Fibroblast of lung (primary cell): ENCODE measurements around the gene PVRIG. TPM values are rescaled to one million over a fixed set of nuclear protein-coding genes. Genes with fewer than 3 reads are reported as not detected.
"Not testable (repeated sequence)": the region's sequence is repeated elsewhere in the genome, so short reads cannot be mapped to it uniquely, and the experiment has no call there.

Experiments
- DNase-seq, 2 donors: peaks; one replicate each; pipeline versions ENCODE4 v3.0.0 to v3.0.0-alpha.2; 2010; ENCODE audit warnings: low read depth in 2 of 2
- H2AFZ ChIP-seq: 2 replicates; pipeline ENCODE4 v1.5.1; 2012; ENCODE audit warnings: low read length, control low read depth, inconsistent platforms
- H3K27ac ChIP-seq: 2 replicates; pipeline ENCODE4 v1.5.1; 2011; ENCODE audit warnings: low read length, control low read depth; ENCODE audit not compliant: insufficient read depth
- H3K27me3 ChIP-seq: 2 replicates; pipeline ENCODE4 v1.5.1; 2011; ENCODE audit warnings: mild to moderate bottlenecking, low read length; ENCODE audit not compliant: control insufficient read depth, insufficient read depth
- H3K36me3 ChIP-seq: 2 replicates; pipeline ENCODE4 v1.5.1; 2011; ENCODE audit warnings: low read length; ENCODE audit not compliant: control insufficient read depth, insufficient read depth
- H3K4me1 ChIP-seq: 2 replicates; pipeline ENCODE4 v1.5.1; 2011; ENCODE audit warnings: low read length; ENCODE audit not compliant: control insufficient read depth, insufficient read depth; ENCODE audit errors: extremely low read depth
- H3K4me2 ChIP-seq: 2 replicates; pipeline ENCODE4 v1.5.1; 2011; ENCODE audit warnings: low read length, control low read depth; ENCODE audit not compliant: insufficient read depth; ENCODE audit errors: extremely low read depth
- H3K4me3 ChIP-seq, 4 experiments: fragments of 200-600 bp in 1 of 4; sonication (generic) in 1 of 4; replicated peaks in 1 of 4; 2 replicates each; pipeline ENCODE4 v1.5.1; 2011 to 2016; ENCODE audit warnings: low read length in 4 of 4, low read depth in 3 of 4, mild to moderate bottlenecking in 3 of 4, control low read depth in 2 of 4, inconsistent platforms in 1 of 4, mixed read lengths in 1 of 4; ENCODE audit not compliant: insufficient read depth in 1 of 4; ENCODE audit errors: control extremely low read depth in 1 of 4
- H3K79me2 ChIP-seq: 2 replicates; pipeline ENCODE4 v1.5.1; 2012; ENCODE audit warnings: mild to moderate bottlenecking, low read length, inconsistent platforms; ENCODE audit not compliant: control insufficient read depth, insufficient read depth
- H3K9ac ChIP-seq: 2 replicates; pipeline ENCODE4 v1.5.1; 2011; ENCODE audit warnings: mild to moderate bottlenecking, low read length, control low read depth; ENCODE audit not compliant: insufficient read depth
- H3K9me3 ChIP-seq: 2 replicates; pipeline ENCODE4 v1.5.1; 2012; ENCODE audit warnings: low read depth, low read length; ENCODE audit not compliant: control insufficient read depth, insufficient read depth
- H4K20me1 ChIP-seq: 2 replicates; pipeline ENCODE4 v1.5.1; 2011; ENCODE audit warnings: low read length; ENCODE audit not compliant: control insufficient read depth, insufficient read depth; ENCODE audit errors: extremely low read depth
- CTCF ChIP-seq, 2 donors: IDR thresholded peaks in 1 of 2; conservative IDR thresholded peaks in 1 of 2; 1 replicate in 1 of 2; 2 replicates in 1 of 2; pipeline ENCODE4 v1.5.1; 2011 to 2012; ENCODE audit warnings: low read length in 2 of 2, control low read depth in 1 of 2, inconsistent platforms in 1 of 2, low read depth in 1 of 2, mild to moderate bottlenecking in 1 of 2
- EZH2 ChIP-seq: IDR thresholded peaks from 2 replicates; pipeline ENCODE4 v1.5.1; 2012; ENCODE audit warnings: low read length, control low read depth, mild to moderate bottlenecking; ENCODE audit errors: missing control alignments
- polyA plus RNA-seq, 2 donors: library from polyadenylated mRNA; depleted of rRNA in 1 of 2; stranded (reverse) in 1 of 2; unstranded in 1 of 2; fragments of >200 nt; gene quantifications; 2 replicates each; pipeline ENCODE4 v1.2.1, GENCODE V29; 2011 to 2012; ENCODE audit warnings: missing spikeins in 1 of 2
- total RNA-seq: library from RNA; depleted of rRNA; stranded (reverse); fragments of >200 nt; gene quantifications from 2 replicates; pipeline ENCODE4 v1.2.1, GENCODE V29; 2014

PVRIG gene
- total and polyA plus RNA-seq, 2 donors (not counting 1 experiment from before 2014, with no cell fraction given): not detected

GRCh38 chr7:100195222-100195621 lies 24.5 kb upstream of the PVRIG start:
- H3K27ac ChIP-seq: no peak overlapping the region
- no peaks in the 10 kb centered on the region for H3K4me1 ChIP-seq
- no peak overlapping the region for H2AFZ ChIP-seq
- no peak overlapping the region for H3K9ac ChIP-seq
- H3K4me2 ChIP-seq: no peak overlapping the region
- no peaks in the 10 kb centered on the region for H3K79me2 ChIP-seq
- H3K36me3 ChIP-seq: no peaks in the 10 kb centered on the region
- no peaks in the 10 kb centered on the region for H3K27me3 ChIP-seq
- H3K9me3 ChIP-seq: no peaks in the 10 kb centered on the region
- H4K20me1 ChIP-seq: no peaks in the 10 kb centered on the region
- no peak for TF ChIP-seq CTCF (conservative IDR thresholded peaks at IDR 0.05 in 1 of 2, IDR thresholded peaks at IDR 0.05 in 1 of 2; ENCODE audit: low read depth in 1 of 2, low read length in 2 of 2)
- no peak for TF ChIP-seq EZH2
- DNase-seq: no peak
- no peak overlapping the region for H3K4me3 ChIP-seq

- not testable (repeated sequence) for H3K4me2 ChIP-seq, H2AFZ ChIP-seq, H3K9ac ChIP-seq, H3K9me3 ChIP-seq, H3K36me3 ChIP-seq, DNase-seq, H3K79me2 ChIP-seq, H3K4me3 ChIP-seq, H3K4me1 ChIP-seq, H3K27me3 ChIP-seq, H4K20me1 ChIP-seq, H3K27ac ChIP-seq
Measured at GRCh38 chr7:100195901-100196322, 23.8 kb upstream of the PVRIG start.

GRCh38 chr7:100198266-100198665 lies 21.5 kb upstream of the PVRIG start:
- no peaks in the 10 kb centered on the region for H4K20me1 ChIP-seq
- no peak overlapping the region for H3K27ac ChIP-seq
- TF ChIP-seq CTCF (conservative IDR thresholded peaks at IDR 0.05 in 1 of 2, IDR thresholded peaks at IDR 0.05 in 1 of 2; ENCODE audit: low read depth in 1 of 2, low read length in 2 of 2) (no peak), EZH2 (no peak)
- H3K4me1 ChIP-seq: no peaks in the 10 kb centered on the region
- no peaks in the 10 kb centered on the region for H3K36me3 ChIP-seq
- H3K4me2 ChIP-seq: no peak overlapping the region
- H3K27me3 ChIP-seq: no peaks in the 10 kb centered on the region
- DNase-seq: no peak
- no peaks in the 10 kb centered on the region for H3K9me3 ChIP-seq
- no peak overlapping the region for H3K9ac ChIP-seq
- H3K79me2 ChIP-seq: no peaks in the 10 kb centered on the region
- H2AFZ ChIP-seq: no peak overlapping the region
- H3K4me3 ChIP-seq: no peak overlapping the region
